BJ (cell line): ENCODE results near the gene PYCARD. TPM values are rescaled to one million over a fixed set of nuclear protein-coding genes. Genes with fewer than 3 reads are reported as not detected.
A peak's percentile ranks its signal among the peaks of the same experiment; 100 is the strongest.
"Not testable (repeated sequence)": the region's sequence is repeated elsewhere in the genome, so short reads cannot be mapped to it uniquely, and the experiment has no call there.

Experiments used
- CTCF ChIA-PET: fragments of 350-600 bp; formaldehyde crosslinking; extraction: SDS; loops from one replicate; lab custom pipeline; 2021; ENCODE audit warnings: antibody characterized with exemption, inconsistent platforms; lab: Yijun Ruan, JAX
- POLR2A ChIA-PET: fragments of 300-600 bp; sonication (Branson Sonifier 250); formaldehyde crosslinking; extraction: SDS; loops from one replicate; lab custom pipeline; 2021; ENCODE audit warnings: antibody characterized with exemption; lab: Charles Lee
- DNase-seq: peaks from one replicate; pipeline ENCODE4 v3.0.0-alpha.2; 2011; ENCODE audit warnings: low read depth
- H3K27me3 ChIP-seq: 2 replicates; pipeline ENCODE4 v1.6.0; 2011; ENCODE audit warnings: low read length; ENCODE audit not compliant: control insufficient read depth, insufficient read depth
- H3K36me3 ChIP-seq: 2 replicates; pipeline ENCODE4 v1.5.1; 2011; ENCODE audit warnings: low read length; ENCODE audit not compliant: control insufficient read depth, insufficient read depth
- H3K4me3 ChIP-seq: 2 replicates; pipeline ENCODE4 v1.5.1; 2011; ENCODE audit warnings: low read depth, mild to moderate bottlenecking, control low read depth, low read length
- polyA minus RNA-seq: library from RNA; depleted of rRNA, polyadenylated mRNA; stranded (reverse); fragments of >200 nt; gene quantifications from 2 replicates; pipeline ENCODE4 v1.2.3, GENCODE V29; 2011; rRNA and poly(A)+ RNA removed
- polyA plus RNA-seq: library from polyadenylated mRNA; depleted of rRNA; stranded (reverse); fragments of >200 nt; gene quantifications from 2 replicates; pipeline ENCODE4 v1.2.3, GENCODE V29; 2011; rRNA removed
- TF ChIP-seq, protein P1 (sequence below): IDR thresholded peaks from 2 replicates; pipeline ENCODE4 v1.5.1; 2011; ENCODE audit warnings: low read depth, mild to moderate bottlenecking, control low read depth, inconsistent platforms, low read length, moderate library complexity; ENCODE audit not compliant: insufficient read depth

PYCARD gene
- polyA plus RNA-seq: 15.8 and 23.9 TPM in 2 replicates
- polyA minus RNA-seq: 12.8 and 13.5 TPM in 2 replicates

DNA sequence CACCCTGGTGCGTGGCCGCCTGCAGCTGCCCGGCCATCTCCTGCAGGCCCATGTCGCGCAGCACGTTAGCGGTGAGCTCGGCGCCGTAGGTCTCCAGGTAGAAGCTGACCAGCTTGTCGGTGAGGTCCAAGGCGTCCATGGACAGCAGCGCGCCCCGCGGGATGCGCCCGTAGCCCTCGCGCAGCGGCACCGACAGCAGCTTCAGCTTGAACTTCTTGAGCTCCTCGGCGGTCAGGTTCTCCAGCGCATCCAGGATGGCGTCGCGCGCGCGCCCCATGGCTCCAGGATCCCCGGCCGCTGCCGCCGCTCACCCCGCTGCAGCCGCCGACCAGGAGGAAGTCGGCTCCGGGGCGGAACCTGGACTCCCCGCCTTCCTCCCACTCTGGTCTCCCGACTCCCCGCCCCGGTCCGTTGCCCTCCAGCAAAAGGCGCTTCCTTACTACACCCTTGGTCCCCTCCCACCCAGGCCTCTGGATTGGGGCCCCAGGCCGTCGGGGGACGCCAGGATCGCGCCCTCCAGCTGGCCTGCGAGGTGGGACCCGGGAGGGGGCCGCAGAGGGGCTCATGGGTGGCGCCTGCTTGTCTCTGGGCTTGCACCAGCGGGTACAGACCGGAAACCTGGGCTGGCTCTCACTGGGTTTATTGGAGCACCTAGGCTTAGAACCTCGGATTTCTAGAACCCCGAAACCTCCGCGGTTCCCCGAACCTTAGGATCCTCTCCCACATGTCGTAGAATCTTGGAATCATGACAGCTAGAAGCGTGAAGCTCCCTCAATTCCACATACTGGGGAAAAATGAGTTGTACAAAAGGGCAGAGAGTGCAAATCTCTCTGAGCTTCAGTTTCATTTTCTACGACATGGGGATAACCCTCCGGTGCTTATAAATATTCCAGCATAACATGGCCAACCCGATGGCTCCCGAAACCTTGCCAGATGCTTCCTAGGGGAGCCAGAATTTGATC is at the start of gene PYCARD:
Gene PYCARD (minus strand): TSS at position 347 of the 962 bp plus-strand sequence. CDS start 70 bp downstream, at position 277.
- H3K27me3 ChIP-seq: peaks cover 9% of the 10 kb centered on the region
- TF ChIP-seq, protein P1, sequence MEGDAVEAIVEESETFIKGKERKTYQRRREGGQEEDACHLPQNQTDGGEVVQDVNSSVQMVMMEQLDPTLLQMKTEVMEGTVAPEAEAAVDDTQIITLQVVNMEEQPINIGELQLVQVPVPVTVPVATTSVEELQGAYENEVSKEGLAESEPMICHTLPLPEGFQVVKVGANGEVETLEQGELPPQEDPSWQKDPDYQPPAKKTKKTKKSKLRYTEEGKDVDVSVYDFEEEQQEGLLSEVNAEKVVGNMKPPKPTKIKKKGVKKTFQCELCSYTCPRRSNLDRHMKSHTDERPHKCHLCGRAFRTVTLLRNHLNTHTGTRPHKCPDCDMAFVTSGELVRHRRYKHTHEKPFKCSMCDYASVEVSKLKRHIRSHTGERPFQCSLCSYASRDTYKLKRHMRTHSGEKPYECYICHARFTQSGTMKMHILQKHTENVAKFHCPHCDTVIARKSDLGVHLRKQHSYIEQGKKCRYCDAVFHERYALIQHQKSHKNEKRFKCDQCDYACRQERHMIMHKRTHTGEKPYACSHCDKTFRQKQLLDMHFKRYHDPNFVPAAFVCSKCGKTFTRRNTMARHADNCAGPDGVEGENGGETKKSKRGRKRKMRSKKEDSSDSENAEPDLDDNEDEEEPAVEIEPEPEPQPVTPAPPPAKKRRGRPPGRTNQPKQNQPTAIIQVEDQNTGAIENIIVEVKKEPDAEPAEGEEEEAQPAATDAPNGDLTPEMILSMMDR: no peak
- H3K4me3 ChIP-seq: peak within 1 kb of the TSS; percentile 66
- ChIA-PET POLR2A (interaction anchor here (1.0 kb wide), 1 partner anchor 23 kb away, joined by 5 read pairs; the partner anchor contains the start of gene FUS), CTCF (interaction anchor here (0.6 to 2.8 kb wide), 7 partner anchors 11 to 655 kb away, joined by 3 to 12 read pairs (median 3); partner anchors contain the start of genes TRIM72 and ZNF843)
- peaks cover 2% of the 10 kb centered on the region; the same call in 1 of the 2 replicates for H3K36me3 ChIP-seq
- no peak for DNase-seq

DNA sequence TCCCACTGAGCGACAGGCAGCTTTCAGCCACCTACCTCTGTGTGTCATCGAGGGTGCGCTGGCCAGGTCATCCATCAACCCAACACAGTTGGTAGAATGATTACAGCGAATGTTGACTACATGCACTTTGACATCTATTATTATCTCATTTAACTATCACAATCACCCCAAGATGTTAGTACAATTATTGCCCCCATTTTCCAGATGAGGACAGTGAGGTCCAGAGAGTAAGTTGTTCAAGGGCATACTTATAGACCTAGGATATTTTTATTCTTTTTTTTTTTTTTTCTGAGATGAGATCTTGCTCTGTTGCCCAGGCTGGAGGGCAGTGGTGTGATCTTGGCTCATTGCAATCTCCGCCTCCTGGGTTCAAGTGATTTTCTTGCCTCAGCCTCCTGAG is 48.9 kb upstream of the PYCARD start:
- ChIA-PET CTCF (no interaction called here), POLR2A (no interaction called here)
- Histone ChIP-seq H3K27me3 (0 out of 2 replicates have a peak, but pooled peaks cover 4% of the 10 kb centered on the region), H3K36me3 (no peaks in the 10 kb centered on the region), H3K4me3 (no peak overlapping the region)
- DNase-seq: no peak
- TF ChIP-seq, protein P1: no peak

DNA sequence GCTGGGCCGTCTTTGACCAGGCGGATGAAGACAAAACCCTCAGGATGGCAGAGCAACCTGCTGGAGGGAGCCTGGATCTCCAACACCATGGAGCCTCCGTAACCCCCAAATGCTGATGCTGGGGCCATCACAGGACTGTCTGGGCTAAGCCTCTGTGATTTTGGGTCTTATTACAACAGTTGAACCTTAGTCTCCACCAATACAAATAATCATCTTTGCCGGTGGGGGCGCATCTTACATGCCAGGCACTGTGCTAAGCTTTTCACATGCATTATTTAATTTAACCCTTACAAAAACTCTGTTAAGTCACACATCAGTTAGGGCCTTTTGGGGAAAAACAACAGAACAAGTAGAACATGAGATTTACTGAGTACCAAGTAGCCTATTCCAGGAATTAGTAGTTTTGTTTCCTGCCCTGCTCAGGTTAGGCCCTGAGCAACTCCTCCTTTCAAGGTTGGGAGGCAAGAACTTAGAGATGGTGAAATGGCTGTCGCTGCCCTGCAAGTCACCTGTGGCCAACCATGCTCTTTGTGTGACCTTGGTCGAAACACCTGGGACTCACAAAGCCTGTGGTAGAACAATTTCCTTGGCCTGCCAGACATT is 48.3 kb upstream of the PYCARD start:
- CTCF ChIA-PET: no interaction called here
- TF ChIP-seq, protein P1: no peak

DNA sequence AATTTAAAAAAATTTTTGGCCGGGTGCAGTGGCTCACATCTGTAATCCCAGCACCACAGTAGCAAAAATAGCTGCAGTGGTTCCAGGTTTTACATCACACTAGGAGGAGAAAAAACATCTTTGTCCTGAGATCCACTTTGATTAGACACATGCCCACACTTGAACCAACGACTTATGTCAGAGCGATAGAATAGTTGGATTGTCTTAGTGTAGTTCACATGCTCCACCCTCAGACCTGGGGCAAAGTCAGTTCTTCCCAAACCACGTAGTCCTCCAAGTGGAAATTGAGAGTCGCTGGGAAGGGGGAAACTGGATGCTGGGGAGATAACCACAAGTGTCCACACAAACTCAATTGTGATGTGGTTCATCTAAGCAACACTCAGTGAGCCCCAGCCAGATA is 45.8 kb upstream of the PYCARD start:
- DNase-seq: no peak
- TF ChIP-seq, protein P1: no peak
- H3K36me3 ChIP-seq: no peaks in the 10 kb centered on the region
- ChIA-PET CTCF (interaction anchor here (1.0 kb wide), 1 partner anchor 37 kb away, joined by 3 read pairs; no protein-coding TSS in a partner anchor), POLR2A (no interaction called here)
- H3K4me3 ChIP-seq: no peak overlapping the region
- H3K27me3 ChIP-seq: 0 out of 2 replicates have a peak, but pooled peaks cover 4% of the 10 kb centered on the region

More for the DNA sequence above, 48.3 kb upstream of the PYCARD start:
- Histone ChIP-seq H3K27me3 (0 out of 2 replicates have a peak, but pooled peaks cover 4% of the 10 kb centered on the region), H3K4me3 (no peak overlapping the region), H3K36me3 (no peaks in the 10 kb centered on the region)
- DNase-seq: no peak
- POLR2A ChIA-PET: no interaction called here

DNA sequence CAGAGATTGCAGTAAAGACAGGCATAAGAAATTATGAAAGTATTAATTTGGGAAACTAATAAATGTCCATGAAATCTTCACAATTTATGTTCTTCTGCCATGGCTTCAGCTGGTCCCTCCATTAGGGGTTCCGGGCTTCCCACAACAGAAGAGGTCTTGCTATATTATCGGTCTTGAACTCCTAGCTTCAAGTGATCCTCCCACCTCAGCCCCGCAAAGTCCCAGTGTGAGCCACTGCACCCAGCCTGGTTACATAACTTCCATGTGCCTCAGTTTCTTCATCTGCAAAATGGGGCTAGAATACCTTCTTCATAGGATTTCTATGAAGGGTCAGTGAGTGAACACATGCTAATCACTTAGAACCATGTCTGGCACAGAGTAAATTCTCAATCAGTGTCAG is 43.7 kb upstream of the PYCARD start:
- DNase-seq: no peak
- TF ChIP-seq, protein P1: no peak
- peaks cover 3% of the 10 kb centered on the region; the same call in 1 of the 2 replicates for H3K27me3 ChIP-seq
- no peak overlapping the region for H3K4me3 ChIP-seq
- POLR2A ChIA-PET: no interaction called here
- H3K36me3 ChIP-seq: no peaks in the 10 kb centered on the region
- CTCF ChIA-PET: interaction anchor here (0.7 kb wide), 1 partner anchor 205 kb away, joined by 3 read pairs; no protein-coding TSS in a partner anchor

DNA sequence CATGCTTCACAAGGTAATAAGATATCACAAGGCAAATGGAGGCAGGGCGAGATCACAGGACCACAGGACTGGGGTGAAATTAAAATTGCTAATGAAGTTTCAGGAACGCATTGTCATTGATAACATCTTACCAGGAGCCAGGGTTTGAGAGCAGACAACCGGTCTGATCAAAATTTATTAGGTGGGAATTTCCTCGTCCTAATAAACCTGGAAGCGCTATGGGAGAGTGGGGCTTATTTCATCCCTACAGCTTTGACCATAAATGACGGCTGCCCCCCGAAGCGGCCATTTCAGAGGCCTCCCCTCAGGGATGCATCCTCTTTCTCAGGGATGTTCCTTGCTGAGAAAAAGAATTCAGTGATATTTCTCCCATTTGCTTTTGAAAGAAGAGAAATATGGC is 43.0 kb upstream of the PYCARD start:
- POLR2A ChIA-PET, H3K4me3 ChIP-seq, H3K36me3 ChIP-seq, DNase-seq, H3K27me3 ChIP-seq, CTCF ChIA-PET: not testable (repeated sequence)
